ENCODE results near the gene IARS1.

DNA sequence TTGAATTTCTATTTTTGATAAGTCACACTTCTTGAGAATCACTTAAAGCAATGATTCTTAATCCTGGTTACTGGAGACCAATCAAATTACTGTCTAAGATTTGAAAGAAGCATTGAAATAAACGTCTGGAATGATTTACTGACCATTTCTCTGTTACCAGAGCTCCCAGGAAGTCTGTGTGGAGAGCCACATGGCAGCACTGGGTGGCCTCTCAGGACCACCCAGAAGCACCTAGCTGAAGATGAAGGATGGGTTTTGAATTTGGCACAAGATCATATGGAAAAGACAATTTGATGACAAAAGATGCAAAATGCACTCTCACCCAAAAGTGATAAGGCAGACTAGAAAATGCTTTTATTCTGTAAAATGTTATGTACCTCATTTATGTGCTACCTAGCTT, 30.4 kb downstream of the IARS1 start:
- TF ChIP-seq, protein P1, sequence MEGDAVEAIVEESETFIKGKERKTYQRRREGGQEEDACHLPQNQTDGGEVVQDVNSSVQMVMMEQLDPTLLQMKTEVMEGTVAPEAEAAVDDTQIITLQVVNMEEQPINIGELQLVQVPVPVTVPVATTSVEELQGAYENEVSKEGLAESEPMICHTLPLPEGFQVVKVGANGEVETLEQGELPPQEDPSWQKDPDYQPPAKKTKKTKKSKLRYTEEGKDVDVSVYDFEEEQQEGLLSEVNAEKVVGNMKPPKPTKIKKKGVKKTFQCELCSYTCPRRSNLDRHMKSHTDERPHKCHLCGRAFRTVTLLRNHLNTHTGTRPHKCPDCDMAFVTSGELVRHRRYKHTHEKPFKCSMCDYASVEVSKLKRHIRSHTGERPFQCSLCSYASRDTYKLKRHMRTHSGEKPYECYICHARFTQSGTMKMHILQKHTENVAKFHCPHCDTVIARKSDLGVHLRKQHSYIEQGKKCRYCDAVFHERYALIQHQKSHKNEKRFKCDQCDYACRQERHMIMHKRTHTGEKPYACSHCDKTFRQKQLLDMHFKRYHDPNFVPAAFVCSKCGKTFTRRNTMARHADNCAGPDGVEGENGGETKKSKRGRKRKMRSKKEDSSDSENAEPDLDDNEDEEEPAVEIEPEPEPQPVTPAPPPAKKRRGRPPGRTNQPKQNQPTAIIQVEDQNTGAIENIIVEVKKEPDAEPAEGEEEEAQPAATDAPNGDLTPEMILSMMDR (IDR thresholded peaks at IDR 0.05; ENCODE audit: low read depth, low read length): no peak
- TF ChIP-seq EZH2phosphoT487 (IDR thresholded peaks at IDR 0.05; ENCODE audit: low read depth): no peak
